Measurements from ENCODE around the gene CAMTA1.

- TF ChIP-seq EZH2 (IDR thresholded peaks at IDR 0.05; ENCODE audit: borderline replicate concordance) (no peak), CTCF (IDR thresholded peaks at IDR 0.05; ENCODE audit: poor library complexity) (no peak)
Observed at GRCh38 chr1:7079637-7080036, 294.4 kb downstream of the CAMTA1 start.

All from hepatocyte (in vitro differentiated cells).